SK-N-MC (cell line): ENCODE data around the gene GALNTL6.

Experiments used
- EZH2 ChIP-seq: fragments of 200-600 bp; sonication (generic); IDR thresholded peaks from one replicate; pipeline ENCODE4 v1.6.1; 2017; ENCODE audit warnings: antibody characterized with exemption
- FOXP2 ChIP-seq: optimal IDR thresholded peaks from 2 replicates; pipeline ENCODE3; 2011; ENCODE audit warnings: mild to moderate bottlenecking, moderate library complexity; ENCODE audit not compliant: insufficient read depth; ENCODE audit errors: extremely low read length, control extremely low read depth
- POLR2AphosphoS5 ChIP-seq: IDR thresholded peaks from 2 replicates; pipeline ENCODE4 v1.6.1; 2012; ENCODE audit warnings: mild to moderate bottlenecking, low read depth, low read length, borderline replicate concordance

DNA sequence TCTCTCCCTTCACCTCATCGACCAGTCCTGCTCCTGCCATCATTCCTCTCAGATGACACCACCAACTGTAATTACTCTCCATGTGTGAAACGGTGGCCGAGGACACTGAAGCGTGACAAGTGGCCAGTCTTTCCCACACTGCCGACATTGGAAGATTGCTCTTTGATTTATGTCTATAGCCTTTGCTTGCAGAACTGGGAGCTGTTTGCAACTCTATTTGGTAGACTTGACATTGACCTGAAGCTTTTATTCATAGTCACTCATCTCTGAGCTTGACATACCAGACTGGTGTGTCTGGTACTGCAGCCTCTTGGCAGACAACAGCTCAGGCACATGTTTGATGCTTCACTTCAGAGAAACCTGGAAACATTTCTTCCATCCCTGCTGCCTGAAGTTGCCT, 1233.6 kb downstream of the GALNTL6 start:
- TF ChIP-seq POLR2AphosphoS5 (no peak), EZH2 (no peak), FOXP2 (no peak)
